Lower lobe of right lung (tissue), 2 donors: ENCODE measurements around the gene MYOM1. TPM values are rescaled to one million over a fixed set of nuclear protein-coding genes. Genes with fewer than 3 reads are reported as not detected.

ENCODE experiments used
- ATAC-seq, 2 donors: fragments of 200-7000 bp; cut with Tn5 transposase; one replicate each; pipeline ENCODE4 v1.9.1; 2020 to 2022; ENCODE audit warnings: mild to moderate bottlenecking in 2 of 2, moderate library complexity in 2 of 2
- DNase-seq: peaks from one replicate; pipeline ENCODE4 v3.0.0-alpha.2; 2020
- H3K27ac ChIP-seq: fragments of 200-600 bp; one replicate; pipeline ENCODE4 v1.8.0; 2022
- H3K27me3 ChIP-seq: fragments of 200-600 bp; one replicate; pipeline ENCODE4 v1.8.0; 2022; ENCODE audit warnings: low read depth
- H3K36me3 ChIP-seq: fragments of 200-600 bp; one replicate; pipeline ENCODE4 v1.8.0; 2022; ENCODE audit warnings: mild to moderate bottlenecking
- H3K4me1 ChIP-seq: fragments of 200-600 bp; one replicate; pipeline ENCODE4 v1.8.0; 2022
- H3K4me3 ChIP-seq: fragments of 200-600 bp; one replicate; pipeline ENCODE4 v1.8.0; 2022; ENCODE audit warnings: mild to moderate bottlenecking
- H3K9me3 ChIP-seq: fragments of 200-600 bp; one replicate; pipeline ENCODE4 v1.8.0; 2022
- CTCF ChIP-seq: fragments of 200-600 bp; IDR thresholded peaks from one replicate; pipeline ENCODE4 v1.8.0; 2022; ENCODE audit warnings: antibody characterized with exemption, mild to moderate bottlenecking
- intact Hi-C: fragments of 100-400 bp; cut with DNase I; formaldehyde crosslinking; loops from one replicate; pipeline ENCODE4 v1.11.0; 2022
- total RNA-seq: library from RNA; stranded (reverse); fragmentation: NEBNext Ultra II Directional; extraction: Animal tissue kit (Norgen Biotek cat#: 25700); gene quantifications from one replicate; pipeline ENCODE4 v1.2.1, GENCODE V29; 2021
- donor health status: DM: no; HTN: yes; CAD: no; lungs with severe emphysema.

MYOM1 gene
- total RNA-seq, 1 donor from 2014 or later, result 5.0 TPM

GRCh38 chr18:3150688-3151087 is 69.1 kb downstream of the MYOM1 start:
- DNase-seq (no peak), ATAC-seq (no peak)
- Histone ChIP-seq H3K27me3 (no peaks in the 10 kb centered on the region), H3K4me1 (peaks cover 3% of the 10 kb centered on the region), H3K9me3 (no peaks in the 10 kb centered on the region), H3K36me3 (no peaks in the 10 kb centered on the region), H3K27ac (no peak overlapping the region), H3K4me3 (no peak overlapping the region)
- no peak for TF ChIP-seq CTCF
- intact Hi-C loops, result no loop called here

GRCh38 chr18:3150274-3150673 is 69.5 kb downstream of the MYOM1 start:
- ATAC-seq, result no peak
- peaks cover 3% of the 10 kb centered on the region for H3K4me1 ChIP-seq
- no peak for DNase-seq
- H3K9me3 ChIP-seq, result no peaks in the 10 kb centered on the region
- H3K4me3 ChIP-seq, result no peak overlapping the region
- H3K27ac ChIP-seq, result no peak overlapping the region
- intact Hi-C loops, result no loop called here
- H3K36me3 ChIP-seq, result no peaks in the 10 kb centered on the region
- TF ChIP-seq CTCF, result no peak
- H3K27me3 ChIP-seq, result no peaks in the 10 kb centered on the region

- Histone ChIP-seq H3K27ac (no peak overlapping the region), H3K27me3 (no peaks in the 10 kb centered on the region), H3K9me3 (no peaks in the 10 kb centered on the region), H3K36me3 (no peaks in the 10 kb centered on the region), H3K4me3 (no peak overlapping the region), H3K4me1 (peaks cover 3% of the 10 kb centered on the region)
- intact Hi-C loops, result loop anchor here (10.0 kb wide), 1 partner anchor 214 kb away; no protein-coding TSS in a partner anchor
- TF ChIP-seq CTCF, result no peak
- ATAC-seq, result no peak
- no peak for DNase-seq
Measured at GRCh38 chr18:3148930-3149535, 70.7 kb downstream of the MYOM1 start.

- intact Hi-C loops, result loop anchor here (10.0 kb wide), 1 partner anchor 213 kb away; no protein-coding TSS in a partner anchor
Measured at GRCh38 chr18:3147935-3148554, 71.7 kb downstream of the MYOM1 start.

GRCh38 chr18:3140986-3141639 is 78.7 kb downstream of the MYOM1 start:
- Histone ChIP-seq H3K9me3 (no peaks in the 10 kb centered on the region), H3K36me3 (no peaks in the 10 kb centered on the region), H3K4me1 (no peaks in the 10 kb centered on the region), H3K27ac (no peak overlapping the region), H3K27me3 (no peaks in the 10 kb centered on the region), H3K4me3 (no peak overlapping the region)
- DNase-seq, result no peak
- no peak for ATAC-seq
- TF ChIP-seq CTCF, result no peak
- intact Hi-C loops, result loop anchor here (10.0 kb wide), 1 partner anchor 206 kb away; no protein-coding TSS in a partner anchor

More at GRCh38 chr18:3147935-3148554, 71.7 kb downstream of the MYOM1 start:
- no peaks in the 10 kb centered on the region for H3K36me3 ChIP-seq
- peaks cover 3% of the 10 kb centered on the region for H3K4me1 ChIP-seq
- H3K4me3 ChIP-seq, result no peak overlapping the region
- TF ChIP-seq CTCF, result no peak
- no peaks in the 10 kb centered on the region for H3K9me3 ChIP-seq
- no peaks in the 10 kb centered on the region for H3K27me3 ChIP-seq
- ATAC-seq (no peak), DNase-seq (no peak)
- no peak overlapping the region for H3K27ac ChIP-seq
